NB4 (cell line): ENCODE results near the gene SLC35E1.

Experiments
- TF ChIP-seq, protein P1 (sequence below): IDR thresholded peaks from one replicate; pipeline ENCODE4 v1.5.1; 2012; ENCODE audit warnings: low read depth, low read length
- TF ChIP-seq, protein P2 (sequence below): IDR thresholded peaks from 2 replicates; pipeline ENCODE4 v1.6.1; 2011; ENCODE audit warnings: low read depth, low read length

DNA sequence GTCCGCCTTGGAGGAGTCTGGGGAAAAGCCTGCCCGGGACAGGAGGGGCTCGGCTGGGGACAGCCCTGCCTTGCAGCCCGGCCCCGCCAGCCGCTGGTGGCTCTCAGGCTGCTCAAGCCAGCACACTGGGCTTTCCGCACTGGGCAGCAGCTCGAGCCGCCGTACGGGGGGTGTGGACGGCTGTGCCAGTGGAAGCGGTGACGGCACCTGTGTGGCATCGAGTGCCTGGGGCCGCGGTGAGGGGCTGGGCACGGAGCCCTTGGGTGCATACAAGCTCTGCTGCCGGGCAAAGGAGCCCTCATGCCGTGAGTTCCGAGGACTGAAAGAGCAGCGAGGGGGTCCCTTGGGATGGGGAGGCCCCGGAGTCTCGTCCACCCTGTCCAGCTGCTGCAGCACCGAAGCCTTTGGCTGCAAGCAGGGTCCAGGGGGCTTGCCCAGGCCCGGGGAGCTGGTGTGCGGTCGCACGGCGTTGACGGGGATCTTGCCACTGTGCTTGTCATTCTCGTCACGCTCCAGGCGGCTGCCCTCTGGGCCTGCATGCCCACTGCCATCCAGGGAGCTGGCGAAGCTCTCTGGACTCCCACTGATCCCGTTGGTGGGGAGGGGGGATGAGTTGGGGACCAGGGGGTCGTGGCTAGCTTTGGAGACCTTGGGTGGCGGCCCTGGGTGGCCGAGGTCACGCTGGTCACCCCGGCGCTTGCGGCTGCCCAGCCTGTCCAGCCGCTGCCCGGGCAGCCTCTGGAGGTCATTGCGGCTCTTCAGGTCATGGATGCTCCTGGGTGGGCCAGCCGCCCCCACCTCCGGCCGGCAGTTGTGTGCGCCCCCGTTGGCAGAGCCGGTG lies 4.7 kb upstream of the SLC35E1 start:
- TF ChIP-seq, protein P1, sequence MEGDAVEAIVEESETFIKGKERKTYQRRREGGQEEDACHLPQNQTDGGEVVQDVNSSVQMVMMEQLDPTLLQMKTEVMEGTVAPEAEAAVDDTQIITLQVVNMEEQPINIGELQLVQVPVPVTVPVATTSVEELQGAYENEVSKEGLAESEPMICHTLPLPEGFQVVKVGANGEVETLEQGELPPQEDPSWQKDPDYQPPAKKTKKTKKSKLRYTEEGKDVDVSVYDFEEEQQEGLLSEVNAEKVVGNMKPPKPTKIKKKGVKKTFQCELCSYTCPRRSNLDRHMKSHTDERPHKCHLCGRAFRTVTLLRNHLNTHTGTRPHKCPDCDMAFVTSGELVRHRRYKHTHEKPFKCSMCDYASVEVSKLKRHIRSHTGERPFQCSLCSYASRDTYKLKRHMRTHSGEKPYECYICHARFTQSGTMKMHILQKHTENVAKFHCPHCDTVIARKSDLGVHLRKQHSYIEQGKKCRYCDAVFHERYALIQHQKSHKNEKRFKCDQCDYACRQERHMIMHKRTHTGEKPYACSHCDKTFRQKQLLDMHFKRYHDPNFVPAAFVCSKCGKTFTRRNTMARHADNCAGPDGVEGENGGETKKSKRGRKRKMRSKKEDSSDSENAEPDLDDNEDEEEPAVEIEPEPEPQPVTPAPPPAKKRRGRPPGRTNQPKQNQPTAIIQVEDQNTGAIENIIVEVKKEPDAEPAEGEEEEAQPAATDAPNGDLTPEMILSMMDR = no peak
- TF ChIP-seq, protein P2, sequence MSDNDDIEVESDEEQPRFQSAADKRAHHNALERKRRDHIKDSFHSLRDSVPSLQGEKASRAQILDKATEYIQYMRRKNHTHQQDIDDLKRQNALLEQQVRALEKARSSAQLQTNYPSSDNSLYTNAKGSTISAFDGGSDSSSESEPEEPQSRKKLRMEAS = no peak
